IPS-11a (cell line): Measurements from ENCODE around the gene SLC25A45.
A peak's percentile ranks its signal among the peaks of the same experiment; 100 is the strongest.
"Not testable (repeated sequence)": the region's sequence is repeated elsewhere in the genome, so short reads cannot be mapped to it uniquely, and the experiment has no call there.

Source experiments
- H3K4me3 ChIP-seq: one replicate; pipeline ENCODE4 v1.5.1; 2013; ENCODE audit warnings: low read depth, low read length, control low read depth

The SLC25A45 gene

GRCh38 chr11:65421794-65422632 is 39.6 kb upstream of the SLC25A45 start:
- peak overlapping the region; percentile 76 for H3K4me3 ChIP-seq

- peak overlapping the region; percentile 35 for H3K4me3 ChIP-seq
These were observed 38.7 kb upstream of the SLC25A45 start for GRCh38 chr11:65420979-65421793.

- H3K4me3 ChIP-seq = no peak overlapping the region
These were observed 38.1 kb upstream of the SLC25A45 start for GRCh38 chr11:65420506-65420905.

- H3K4me3 ChIP-seq = no peak overlapping the region
These were observed 37.5 kb upstream of the SLC25A45 start for GRCh38 chr11:65419772-65420481.

- H3K4me3 ChIP-seq = no peak overlapping the region
These were observed 37.0 kb upstream of the SLC25A45 start for GRCh38 chr11:65419460-65419771.

GRCh38 chr11:65418681-65419459 is 36.4 kb upstream of the SLC25A45 start:
- H3K4me3 ChIP-seq = no peak overlapping the region

- no peak overlapping the region for H3K4me3 ChIP-seq
These were observed 35.9 kb upstream of the SLC25A45 start for GRCh38 chr11:65418431-65418680.

- H3K4me3 ChIP-seq = no peak overlapping the region
These were observed 35.4 kb upstream of the SLC25A45 start for GRCh38 chr11:65417702-65418430.

GRCh38 chr11:65416841-65417701 is 34.6 kb upstream of the SLC25A45 start:
- H3K4me3 ChIP-seq = no peak overlapping the region

- H3K4me3 ChIP-seq = no peak overlapping the region
These were observed 33.9 kb upstream of the SLC25A45 start for GRCh38 chr11:65416341-65416824.

- no peak overlapping the region for H3K4me3 ChIP-seq
These were observed 33.3 kb upstream of the SLC25A45 start for GRCh38 chr11:65415499-65416340.

- H3K4me3 ChIP-seq = no peak overlapping the region
These were observed 32.5 kb upstream of the SLC25A45 start for GRCh38 chr11:65414776-65415498.

- H3K4me3 ChIP-seq = not testable (repeated sequence)
These were observed 30.7 kb upstream of the SLC25A45 start for GRCh38 chr11:65413077-65413664.

GRCh38 chr11:65412271-65413076 is 30.0 kb upstream of the SLC25A45 start:
- no peak overlapping the region for H3K4me3 ChIP-seq

- no peak overlapping the region for H3K4me3 ChIP-seq
These were observed 29.2 kb upstream of the SLC25A45 start for GRCh38 chr11:65411681-65412070.

- H3K4me3 ChIP-seq = no peak overlapping the region
These were observed 28.7 kb upstream of the SLC25A45 start for GRCh38 chr11:65410936-65411680.
